Activated naive CD4-positive, alpha-beta T cell treated with anti-CD3 and anti-CD28 coated beads, Interleukin-2, amount 50 U/mL, for 16 hours (primary cell): ENCODE measurements around the gene MYOM3.

Source experiments
- DNase-seq: peaks from one replicate; pipeline ENCODE4 v3.0.0-alpha.2; 2020

MYOM3 gene

GRCh38 chr1:24138476-24139221 lies 26.7 kb upstream of the MYOM3 start:
- no peak for DNase-seq

GRCh38 chr1:24136956-24137539 lies 25.1 kb upstream of the MYOM3 start:
- DNase-seq = no peak

- no peak for DNase-seq
Measured at GRCh38 chr1:24134376-24134775, 22.4 kb upstream of the MYOM3 start.

GRCh38 chr1:24133819-24134218 lies 21.9 kb upstream of the MYOM3 start:
- no peak for DNase-seq

GRCh38 chr1:24130385-24130784 lies 18.4 kb upstream of the MYOM3 start:
- DNase-seq = no peak

GRCh38 chr1:24127801-24128363 lies 15.9 kb upstream of the MYOM3 start:
- DNase-seq = no peak

- DNase-seq = no peak
Measured at GRCh38 chr1:24127134-24127800, 15.3 kb upstream of the MYOM3 start.

GRCh38 chr1:24126672-24127023 lies 14.7 kb upstream of the MYOM3 start:
- no peak for DNase-seq

GRCh38 chr1:24126018-24126671 lies 14.2 kb upstream of the MYOM3 start:
- DNase-seq = no peak

GRCh38 chr1:24125456-24125855 lies 13.5 kb upstream of the MYOM3 start:
- DNase-seq = no peak

- no peak for DNase-seq
Measured at GRCh38 chr1:24124980-24125379, 13.0 kb upstream of the MYOM3 start.

- DNase-seq = no peak
Measured at GRCh38 chr1:24123611-24124010, 11.7 kb upstream of the MYOM3 start.

GRCh38 chr1:24122776-24123175 lies 10.8 kb upstream of the MYOM3 start:
- DNase-seq = no peak

- no peak for DNase-seq
Measured at GRCh38 chr1:24121406-24121805, 9.5 kb upstream of the MYOM3 start.

- no peak for DNase-seq
Measured at GRCh38 chr1:24120965-24121364, 9.0 kb upstream of the MYOM3 start.

GRCh38 chr1:24119859-24120756 lies 8.2 kb upstream of the MYOM3 start:
- DNase-seq = no peak

GRCh38 chr1:24119489-24119858 lies 7.5 kb upstream of the MYOM3 start:
- DNase-seq = no peak

- no peak for DNase-seq
Measured at GRCh38 chr1:24118410-24119242, 6.7 kb upstream of the MYOM3 start.

GRCh38 chr1:24117722-24118409 lies 5.9 kb upstream of the MYOM3 start:
- DNase-seq = no peak

- no peak for DNase-seq
Measured at GRCh38 chr1:24117132-24117531, 5.2 kb upstream of the MYOM3 start.

- DNase-seq = no peak
Measured at GRCh38 chr1:24114753-24115152, 2.8 kb upstream of the MYOM3 start.
